ENCODE data around the gene TICRR.

The TICRR gene

GRCh38 chr15:89628806-89629715, 53.8 kb downstream of the TICRR start:
- DNase-seq (ENCODE audit: low spot score), result peak; percentile 8

DNA sequence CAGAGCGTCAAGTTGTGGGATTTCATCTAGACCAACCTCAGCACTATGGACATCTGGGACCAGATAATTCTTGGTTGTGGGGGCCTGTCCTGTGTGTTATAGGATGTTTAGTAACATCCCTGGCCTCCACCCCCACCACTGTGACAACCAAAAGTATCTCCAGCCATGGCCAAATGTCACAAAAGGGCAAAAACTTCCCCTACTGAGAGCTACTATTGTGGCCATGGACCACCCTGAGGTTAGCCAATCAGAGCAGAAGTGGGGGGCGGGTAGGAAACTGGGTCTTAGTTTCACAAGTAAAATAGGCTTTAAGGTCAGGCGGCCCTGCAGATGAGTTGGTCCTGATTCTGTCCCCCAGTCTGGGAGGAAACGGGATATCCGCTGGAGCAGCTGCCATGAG, 54.6 kb downstream of the TICRR start:
- DNase-seq (ENCODE audit: low spot score), result peak; percentile 6

DNA sequence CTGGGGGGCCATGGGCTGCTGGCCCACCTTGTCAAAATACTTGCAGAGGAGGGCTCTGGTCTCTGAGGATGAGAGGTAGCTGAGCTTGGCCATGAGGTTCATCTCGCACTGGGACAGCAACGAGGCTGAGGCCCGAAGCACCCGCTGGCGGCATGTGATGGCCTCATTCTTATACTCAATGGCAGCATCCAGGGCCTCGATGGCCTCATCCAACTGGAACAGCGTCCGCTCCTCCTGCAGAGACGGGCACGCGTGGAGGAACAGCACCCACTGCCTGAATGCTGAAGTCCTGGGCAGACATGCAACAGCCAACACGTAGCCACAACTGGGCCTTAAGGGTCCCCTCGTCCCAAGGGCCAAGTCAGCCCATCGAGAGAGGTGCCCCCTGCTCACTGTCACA, 55.0 kb downstream of the TICRR start:
- DNase-seq (ENCODE audit: low spot score), result no peak

DNA sequence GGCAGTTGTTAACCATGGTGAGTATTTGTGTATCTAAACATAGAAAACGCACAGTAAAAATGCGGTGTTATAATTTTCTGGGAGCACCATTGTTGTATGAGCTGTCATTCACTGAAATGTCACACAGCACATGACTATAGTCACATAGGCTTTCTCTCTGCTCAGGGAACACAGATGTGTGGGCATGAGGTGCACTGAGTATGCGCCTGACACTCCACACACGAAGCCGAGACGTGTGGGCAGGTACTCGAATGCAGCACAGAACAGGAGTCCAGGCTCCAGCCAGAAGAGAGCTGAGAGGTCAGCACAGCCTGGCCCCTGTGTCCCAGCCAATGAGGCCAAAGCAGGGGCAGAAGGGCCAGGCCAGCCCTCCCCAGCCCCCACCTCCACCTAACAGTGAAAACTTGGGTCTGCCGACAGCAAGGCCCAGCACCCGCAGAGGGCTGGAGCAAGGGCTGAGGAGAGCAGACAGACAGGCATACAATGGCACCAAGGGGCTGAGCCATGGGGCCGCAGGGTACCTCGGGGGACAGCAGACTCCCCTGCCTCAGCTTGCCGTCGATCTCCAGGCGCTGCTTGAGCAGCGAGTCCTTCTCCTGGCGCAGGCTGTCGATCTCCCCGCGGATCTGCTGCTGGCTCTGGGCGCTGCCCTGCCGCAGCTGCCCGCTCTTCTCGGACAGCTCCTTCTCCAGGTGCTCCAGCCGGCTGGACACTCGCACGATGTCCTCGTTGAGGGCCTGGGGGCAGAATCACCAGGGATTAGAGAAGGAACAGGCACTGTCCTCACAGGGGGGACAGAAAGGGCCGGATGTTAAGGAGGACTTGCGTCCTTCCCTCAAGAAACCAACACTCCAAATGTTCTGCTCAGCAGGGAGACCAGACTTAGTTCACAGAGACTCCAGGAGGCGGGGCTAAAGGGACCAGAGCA, 56.0 kb downstream of the TICRR start:
- DNase-seq (ENCODE audit: low spot score), result no peak

- DNase-seq (ENCODE audit: low spot score), result no peak
Observed at GRCh38 chr15:89631902-89632264, 56.6 kb downstream of the TICRR start.

- no peak for DNase-seq (ENCODE audit: low spot score)
Observed at GRCh38 chr15:89632563-89633430, 57.5 kb downstream of the TICRR start.

GRCh38 chr15:89633585-89633984, 58.3 kb downstream of the TICRR start:
- DNase-seq (ENCODE audit: low spot score), result no peak

DNA sequence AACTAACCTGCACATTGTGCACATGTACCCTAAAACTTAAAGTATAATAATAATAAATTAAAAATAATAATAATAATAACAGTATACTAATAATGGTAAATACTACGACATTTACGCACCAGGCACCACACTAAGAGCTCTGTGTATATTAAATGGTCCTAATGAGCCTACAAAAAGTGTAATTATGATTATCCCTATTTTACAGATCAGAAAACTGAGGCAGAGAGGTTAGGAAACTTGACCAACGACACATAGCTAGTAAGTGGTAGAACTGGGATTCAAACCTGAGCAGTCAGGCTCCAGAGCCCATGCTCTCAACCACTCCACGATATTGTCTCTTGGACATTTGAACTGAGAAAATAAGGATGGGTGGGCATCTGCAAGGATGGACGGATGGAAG, 65.0 kb downstream of the TICRR start:
- DNase-seq (ENCODE audit: low spot score), result no peak

DNA sequence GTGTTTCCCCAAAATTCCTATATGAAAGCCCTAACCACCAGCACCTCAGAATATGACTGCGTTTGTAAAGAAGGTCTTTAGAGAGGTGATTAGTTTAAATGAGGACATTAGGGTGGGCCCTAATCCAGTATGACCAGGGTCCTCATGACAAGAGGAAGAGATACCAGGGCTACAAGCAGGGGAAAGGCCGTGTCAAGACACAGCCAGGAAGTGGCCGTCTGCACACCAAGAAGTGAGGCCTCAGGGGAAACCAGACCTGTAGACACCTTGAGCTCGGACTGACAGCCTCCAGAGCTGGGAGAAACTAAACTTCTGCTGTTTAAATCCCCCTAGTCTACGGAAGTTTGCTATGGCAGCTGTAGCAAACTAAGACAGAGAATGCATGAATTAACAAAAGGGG, 65.8 kb downstream of the TICRR start:
- no peak for DNase-seq (ENCODE audit: low spot score)

DNA sequence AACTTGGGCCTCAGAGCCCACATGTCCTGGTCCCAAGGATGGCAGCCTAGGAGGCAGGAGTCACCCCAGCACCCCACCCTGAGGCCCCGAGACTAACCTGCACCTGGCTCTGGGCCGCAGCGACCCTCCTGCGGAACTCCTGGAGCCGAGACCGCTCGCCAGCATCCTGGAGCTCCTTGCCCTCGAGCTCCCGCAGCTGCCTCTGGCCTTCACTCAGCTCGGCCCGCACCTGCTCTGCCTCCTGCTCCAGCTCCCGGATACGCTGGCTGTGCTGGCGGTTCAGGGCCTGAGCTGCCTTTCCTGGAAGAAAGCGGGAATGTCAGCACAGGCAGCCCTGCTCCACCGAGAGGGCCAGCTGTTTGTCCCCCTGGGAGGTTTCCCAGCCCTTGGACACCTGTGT, 66.8 kb downstream of the TICRR start:
- no peak for DNase-seq (ENCODE audit: low spot score)

- DNase-seq (ENCODE audit: low spot score), result no peak
Observed at GRCh38 chr15:89645680-89646079, 70.4 kb downstream of the TICRR start.

- DNase-seq (ENCODE audit: low spot score), result no peak
Observed at GRCh38 chr15:89646416-89647141, 71.3 kb downstream of the TICRR start.

GRCh38 chr15:89647191-89647851, 72.1 kb downstream of the TICRR start:
- peak; percentile 93 for DNase-seq (ENCODE audit: low spot score)

- DNase-seq (ENCODE audit: low spot score), result no peak
Observed at GRCh38 chr15:89648106-89649012, 73.1 kb downstream of the TICRR start.

DNA sequence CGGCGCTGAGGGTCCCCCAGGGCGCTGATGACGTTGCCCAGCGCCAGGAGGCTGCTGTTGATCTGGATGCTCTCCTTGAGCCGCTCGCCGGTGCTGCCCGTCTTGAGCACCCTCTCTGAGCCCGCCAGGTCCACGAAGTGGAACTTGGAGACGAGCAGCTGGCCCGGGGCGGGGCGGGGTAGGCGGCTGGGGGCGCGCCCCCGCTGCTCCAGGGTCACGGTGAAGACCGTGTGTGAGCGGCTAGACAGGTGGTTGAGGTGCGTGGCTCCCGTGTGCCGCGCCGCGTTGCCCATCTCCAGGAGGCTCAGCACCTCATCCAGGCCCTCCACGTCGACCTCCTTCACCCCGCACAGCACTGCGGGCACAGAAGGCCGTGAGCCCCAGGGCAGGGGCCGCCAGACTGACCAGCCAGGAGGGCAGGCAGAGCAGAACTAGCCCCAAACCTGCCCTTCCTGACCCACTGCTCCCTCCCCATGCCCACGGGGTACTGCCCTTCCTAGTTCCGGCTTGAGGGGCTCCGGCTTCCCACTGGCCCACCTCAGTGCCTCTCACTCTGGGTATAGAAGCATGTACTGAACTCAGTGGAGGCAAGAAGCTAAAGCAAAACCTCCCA, 73.8 kb downstream of the TICRR start:
- no peak for DNase-seq (ENCODE audit: low spot score)

GRCh38 chr15:89649716-89650115, 74.4 kb downstream of the TICRR start:
- no peak for DNase-seq (ENCODE audit: low spot score)

- no peak for DNase-seq (ENCODE audit: low spot score)
Observed at GRCh38 chr15:89652131-89652530, 76.9 kb downstream of the TICRR start.

DNA sequence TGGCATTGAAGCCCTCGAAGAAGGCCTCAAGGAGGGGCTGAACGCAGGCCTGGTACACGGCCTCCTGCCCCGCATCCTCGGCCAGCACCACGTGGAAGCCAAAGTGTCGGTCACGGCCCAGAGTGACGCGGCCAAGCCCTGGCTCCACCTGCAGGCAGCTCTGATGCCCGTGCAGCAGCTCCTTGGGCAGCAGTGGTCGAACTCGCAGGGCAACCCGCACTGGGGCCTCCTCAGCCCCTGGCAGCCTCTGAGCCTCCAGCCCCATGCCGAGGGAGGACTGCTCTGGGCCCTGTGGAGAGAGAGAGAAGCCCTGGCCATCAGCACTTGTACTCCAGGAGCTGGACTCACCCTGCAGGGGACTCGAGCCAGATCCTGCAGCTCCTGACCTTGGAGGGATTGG, 77.4 kb downstream of the TICRR start:
- no peak for DNase-seq (ENCODE audit: low spot score)

- no peak for DNase-seq (ENCODE audit: low spot score)
Observed at GRCh38 chr15:89653578-89653977, 78.3 kb downstream of the TICRR start.

Measured in AG20443 (cell line).